K562 (cell line): ENCODE results near the gene ITPKB. TPM values are rescaled to one million over a fixed set of nuclear protein-coding genes. Genes with fewer than 3 reads are reported as not detected.

Source experiments
- BRD4 ChIP-seq: fragments of 200-600 bp; sonication (generic); IDR thresholded peaks from 2 replicates; pipeline ENCODE4 v1.6.1; 2017; ENCODE audit warnings: inconsistent platforms
- GTF2F1 ChIP-seq: IDR thresholded peaks from 2 replicates; pipeline ENCODE4 v1.6.1; 2011; ENCODE audit warnings: low read depth, low read length, improper control_type of control experiment
- HSF4 ChIP-seq: fragments of 250-450 bp; sonication (Bioruptor Pico); IDR thresholded peaks from 2 replicates; pipeline ENCODE4 v2.1.2; 2022; ENCODE audit warnings: mild to moderate bottlenecking, moderate library complexity, borderline replicate concordance
- MBD2 ChIP-seq: sonication (generic); IDR thresholded peaks from 2 replicates; pipeline ENCODE4 v1.6.1; 2016; ENCODE audit warnings: low read depth, borderline replicate concordance
- MYNN ChIP-seq, 2 experiments: sonication (generic); formaldehyde crosslinking in 1 of 2; IDR thresholded peaks; 2 replicates each; pipeline versions ENCODE4 v1.5.0 to v1.6.1; 2016 to 2020; ENCODE audit warnings: antibody characterized with exemption in 1 of 2, missing genetic modification reagents in 1 of 2
- SFPQ ChIP-seq: fragments of 200-400 bp; formaldehyde crosslinking; IDR thresholded peaks from 2 replicates; pipeline ENCODE4 v1.6.1; 2017; ENCODE audit warnings: mild to moderate bottlenecking, low read depth, low read length, moderate library complexity
- TSHZ1 ChIP-seq: fragments of 250-450 bp; sonication (Bioruptor Pico); IDR thresholded peaks from 2 replicates; pipeline ENCODE4 v1.4.0; 2020; ENCODE audit warnings: mild to moderate bottlenecking, moderate library complexity
- ZNF318 ChIP-seq, 2 experiments: fragments of 450-650 bp; IDR thresholded peaks; 2 replicates each; pipeline ENCODE4 v1.6.1; 2016; ENCODE audit warnings: mild to moderate bottlenecking in 2 of 2, borderline replicate concordance in 1 of 2, low read depth in 1 of 2, moderate library complexity in 1 of 2
- ZNF583 ChIP-seq: fragments of 250-450 bp; sonication (Bioruptor Pico); IDR thresholded peaks from 2 replicates; pipeline ENCODE4 v1.4.0; 2020
- polyA plus RNA-seq, 8 experiments: library from polyadenylated mRNA; depleted of rRNA in 4 of 8; stranded (reverse) in 5 of 8; unstranded in 3 of 8; fragments of >200 nt; fragmentation: Nextera tagmentation in 2 of 8; fragmentation: Illumina TruSeq in 1 of 8; extraction: Ambion mirVana in 2 of 8; extraction: Trizol in 1 of 8; gene quantifications; 2 replicates each; pipeline versions ENCODE4 v1.2.1 to v1.2.3, GENCODE V29; 2011 to 2014; ENCODE audit warnings: inconsistent platforms in 1 of 8, missing spikeins in 1 of 8
- total RNA-seq, 7 experiments: library from RNA; depleted of rRNA in 6 of 7; stranded (reverse); fragments of >200 nt in 6 of 7; fragmentation: Illumina TruSeq in 2 of 7; extraction: Trizol in 2 of 7; gene quantifications; 2 replicates each; pipeline versions ENCODE4 v1.2.1 to v1.2.3, GENCODE V29; 2011 to 2021; ENCODE audit warnings: low replicate concordance in 1 of 7

The ITPKB gene
- total and polyA plus RNA-seq, 9 of the 15 experiments (the other 6 are each of a cell fraction or from before 2014, with no cell fraction given): 0.01 to 0.22 TPM; not detected in 7

GRCh38 chr1:226787071-226787470, 48.0 kb upstream of the ITPKB start (continued):
- TF ChIP-seq TSHZ1 (CRISPR knock-in tag) (no peak), BRD4 (no peak), GTF2F1 (no peak), SFPQ (no peak), HSF4 (CRISPR knock-in tag) (no peak), ZNF583 (CRISPR knock-in tag) (no peak), ZNF318 (IDR thresholded peaks at IDR 0.05; ENCODE audit: borderline replicate concordance in 1 of 2, low read depth in 1 of 2) (no peak), MYNN (IDR thresholded peaks at IDR 0.05) (no peak), MYNN (CRISPR knock-in tag; IDR thresholded peaks at IDR 0.05) (no peak), MBD2 (no peak)
